HG02642 (cell line): Measurements from ENCODE around the gene RPTOR.

Source experiments
- ATAC-seq: cut with Tn5 transposase; IDR thresholded peaks from one replicate; pipeline ENCODE4 v1.9.1; 2021; ENCODE audit warnings: mild to moderate bottlenecking; ENCODE audit not compliant: unreplicated experiment, poor library complexity

Gene RPTOR

DNA sequence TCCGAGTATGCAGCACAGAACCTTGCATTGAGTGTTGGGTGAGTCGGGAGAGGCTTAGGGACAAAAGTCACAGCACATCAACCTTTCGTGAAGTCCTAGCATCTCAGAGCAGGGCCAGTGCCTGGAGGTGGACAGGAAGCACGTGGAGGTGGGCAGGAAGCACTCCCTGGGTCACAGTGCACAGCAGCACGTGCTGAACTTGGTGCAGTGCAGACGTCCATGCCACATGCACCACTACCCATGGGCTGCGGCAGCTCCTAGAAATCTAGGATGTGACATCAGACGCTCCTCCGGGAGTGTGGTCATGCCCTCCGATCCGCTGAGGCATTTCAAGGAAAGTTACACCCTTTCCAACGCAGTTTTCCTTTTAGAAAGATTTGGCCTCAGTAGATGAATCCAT, 363.6 kb downstream of the RPTOR start:
- no peak for ATAC-seq

DNA sequence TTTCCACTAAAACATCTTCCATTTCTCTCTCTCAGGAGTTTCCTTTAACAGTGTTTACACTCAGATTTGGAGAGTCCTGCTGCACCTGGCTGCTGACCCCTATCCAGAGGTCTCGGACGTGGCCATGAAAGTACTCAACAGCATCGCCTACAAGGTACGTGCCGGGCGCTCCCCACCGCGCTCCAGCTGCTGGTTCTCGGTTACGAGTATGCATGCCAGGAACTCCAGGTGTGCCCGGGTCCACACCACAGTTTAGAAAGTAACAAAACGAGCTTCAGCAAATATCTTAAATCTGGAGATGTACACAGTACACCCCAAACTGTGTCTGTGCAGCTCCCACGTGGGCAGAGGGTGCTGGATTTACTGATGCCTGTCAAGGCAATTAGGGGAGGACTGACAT, 364.1 kb downstream of the RPTOR start:
- ATAC-seq, result no peak

GRCh38 chr17:80909635-80910034, 365.0 kb downstream of the RPTOR start:
- no peak for ATAC-seq

DNA sequence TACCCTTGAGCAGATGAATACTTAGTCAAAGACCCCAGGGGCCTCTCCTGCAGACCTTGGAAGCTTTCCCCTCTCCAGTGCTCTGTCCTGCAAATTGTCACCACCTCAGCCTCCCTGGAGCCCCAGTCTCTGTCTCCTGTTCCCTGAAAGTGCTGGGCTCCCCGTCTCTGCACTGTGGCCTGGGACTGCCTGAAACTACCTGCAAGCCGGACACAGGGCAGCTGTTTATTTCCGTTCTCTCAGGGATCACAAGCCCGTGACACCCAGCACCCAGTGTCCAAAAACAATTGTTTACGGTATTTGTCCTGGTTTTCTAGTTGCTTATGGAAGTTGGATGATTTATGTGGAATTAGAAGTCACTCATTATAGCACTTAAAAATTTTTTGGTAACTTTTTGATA, 365.4 kb downstream of the RPTOR start:
- ATAC-seq, result no peak

GRCh38 chr17:80912476-80912875, 367.8 kb downstream of the RPTOR start:
- ATAC-seq, result no peak

- no peak for ATAC-seq
Measured at GRCh38 chr17:80913928-80914821, 369.5 kb downstream of the RPTOR start.

- no peak for ATAC-seq
Measured at GRCh38 chr17:80916246-80916645, 371.6 kb downstream of the RPTOR start.

DNA sequence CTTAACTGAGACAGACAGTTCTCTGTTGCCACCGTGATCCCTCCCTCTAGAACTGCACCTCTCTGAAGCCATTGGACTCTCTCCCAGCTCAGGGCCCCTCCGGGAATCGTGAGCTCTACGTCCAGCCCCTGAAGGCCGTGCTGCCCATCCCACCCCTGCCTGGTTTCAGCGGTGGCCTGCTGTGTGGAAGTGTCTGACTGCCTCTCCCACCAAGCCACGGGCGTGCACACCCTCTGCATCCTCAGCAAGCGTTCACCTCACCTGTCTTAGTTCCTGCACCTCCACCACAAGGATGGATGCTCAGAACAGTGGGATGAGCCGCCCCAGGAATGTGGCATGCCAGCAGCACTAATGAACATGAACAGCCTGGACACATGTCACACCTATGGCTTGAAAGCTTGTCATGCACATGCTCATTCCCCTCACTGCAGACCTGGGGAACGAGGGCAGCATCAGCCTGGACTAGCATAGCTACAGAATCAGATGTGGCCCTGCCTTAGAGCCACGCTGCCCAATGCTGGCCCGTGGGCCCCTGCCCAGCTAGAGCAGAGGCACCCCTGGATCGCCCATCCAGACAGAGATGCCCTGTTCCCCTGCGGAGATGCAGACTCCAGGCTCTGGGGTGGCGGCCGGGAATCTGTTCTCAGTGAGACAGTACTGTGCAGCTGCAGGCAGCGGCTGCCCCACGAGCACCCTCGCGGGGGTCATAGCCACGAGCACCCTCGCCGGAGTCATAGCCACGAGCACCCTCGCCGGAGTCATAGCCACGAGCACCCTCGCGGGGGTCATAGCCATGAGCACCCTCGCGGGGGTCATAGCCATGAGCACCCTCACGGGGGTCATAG, 373.3 kb downstream of the RPTOR start:
- ATAC-seq, result no peak

GRCh38 chr17:80918731-80919130, 374.1 kb downstream of the RPTOR start:
- no peak for ATAC-seq

GRCh38 chr17:80919331-80920311, 375.0 kb downstream of the RPTOR start:
- ATAC-seq, result no peak

DNA sequence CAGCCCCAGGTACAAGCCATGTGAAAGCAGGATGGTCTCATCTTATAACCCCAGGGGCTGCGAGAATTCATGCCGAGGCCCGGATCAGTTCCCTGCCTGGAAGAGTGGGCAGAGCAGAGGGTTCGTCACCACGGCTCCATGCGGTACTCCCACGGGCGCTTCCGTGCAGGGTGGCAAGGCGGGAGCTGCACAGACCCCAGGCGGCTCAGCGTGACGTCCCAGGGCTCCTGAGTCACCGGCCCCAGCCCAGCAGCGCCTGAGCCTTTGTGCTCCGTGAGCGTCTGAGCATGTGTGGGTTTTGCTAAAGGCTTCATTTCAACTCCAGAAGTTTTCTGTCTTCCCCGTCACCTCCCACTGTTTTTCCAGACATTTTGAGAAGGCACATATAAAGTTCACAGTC, 375.8 kb downstream of the RPTOR start:
- no peak for ATAC-seq

DNA sequence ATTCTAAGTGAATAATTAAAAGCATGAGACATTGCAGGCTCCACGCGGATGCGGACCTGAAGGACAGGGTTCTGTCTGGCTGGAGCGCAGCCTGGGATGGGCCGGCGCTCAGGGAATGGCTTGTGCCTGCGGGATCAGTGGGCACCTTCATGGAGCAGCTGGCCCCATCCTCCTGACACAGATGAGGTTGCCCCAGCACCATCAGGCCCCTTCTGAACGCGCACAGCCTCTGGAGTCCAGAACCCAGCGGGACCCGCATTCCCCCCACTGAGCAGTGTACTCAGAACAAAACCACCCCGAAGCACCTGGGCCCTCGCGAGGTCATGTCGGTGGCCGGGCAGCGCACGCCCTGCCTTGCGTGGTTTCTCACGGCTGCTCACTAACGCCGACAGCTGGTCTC, 376.5 kb downstream of the RPTOR start:
- no peak for ATAC-seq

DNA sequence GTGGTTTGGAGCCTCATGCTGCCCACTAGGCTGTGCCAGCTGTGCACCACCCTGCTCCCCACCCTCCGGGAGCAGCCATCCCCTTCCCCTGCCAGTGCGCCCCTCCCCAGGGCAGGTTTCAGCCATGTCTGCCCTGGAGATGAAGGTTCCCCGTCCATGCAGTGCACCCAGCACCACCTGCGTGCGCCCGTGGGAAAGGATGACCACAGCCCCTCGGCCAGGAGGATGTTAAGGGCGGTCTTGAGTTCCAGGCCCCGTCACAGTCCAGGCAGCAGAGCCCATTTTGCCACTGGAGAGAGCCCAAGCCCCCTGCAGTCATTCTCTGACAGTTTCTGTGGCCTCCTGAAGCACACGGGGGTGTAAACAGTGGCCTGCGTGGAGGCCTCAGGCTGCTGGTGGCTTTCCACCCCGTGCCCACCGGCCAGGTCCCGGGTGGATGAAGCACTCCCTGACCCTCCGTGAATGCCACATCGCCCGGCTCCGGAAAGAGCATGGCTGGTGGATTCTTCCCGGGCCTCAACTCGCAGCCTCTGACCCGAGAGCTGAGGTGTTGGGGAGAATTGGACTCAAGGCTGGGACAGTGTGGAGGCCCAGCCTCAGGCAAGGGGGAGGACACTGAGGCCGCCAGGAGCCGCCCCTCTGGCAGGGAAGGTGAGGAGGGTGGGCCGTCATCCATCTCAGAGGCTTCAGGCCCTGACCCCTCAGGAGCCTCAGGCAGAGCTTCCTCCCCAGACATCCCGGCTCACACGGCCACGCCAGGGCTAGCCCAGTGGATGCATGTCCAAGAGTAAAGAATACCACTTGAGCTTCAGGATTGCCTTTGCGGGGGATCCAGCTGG, 377.3 kb downstream of the RPTOR start:
- ATAC-seq, result no peak

DNA sequence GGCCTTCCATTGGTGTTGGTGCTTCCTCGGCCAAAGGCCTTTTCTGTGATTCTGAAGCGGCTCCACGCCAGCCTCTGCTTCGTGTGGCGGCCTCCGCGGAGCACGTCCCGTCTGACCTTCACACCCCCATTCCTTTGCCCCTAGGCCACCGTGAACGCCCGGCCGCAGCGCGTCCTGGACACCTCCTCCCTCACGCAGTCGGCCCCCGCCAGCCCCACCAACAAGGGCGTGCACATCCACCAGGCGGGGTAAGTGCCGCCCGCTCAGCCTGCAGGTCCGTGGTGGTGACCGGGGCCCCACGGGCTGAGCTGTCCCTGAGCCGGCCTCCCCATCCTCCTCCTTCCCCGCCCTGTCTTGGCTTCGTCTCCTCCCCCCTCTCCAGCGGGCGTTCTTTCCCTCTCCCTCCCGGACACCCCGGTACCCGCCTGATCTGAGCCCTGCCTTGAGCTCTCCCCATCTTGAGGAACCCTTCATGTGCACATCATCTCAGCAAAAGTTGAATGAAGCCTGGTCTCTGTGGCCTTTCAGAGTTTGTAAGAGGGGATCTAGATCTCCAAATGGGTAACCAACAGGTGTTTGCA, 378.0 kb downstream of the RPTOR start:
- no peak for ATAC-seq

- no peak for ATAC-seq
Measured at GRCh38 chr17:80923211-80924110, 378.8 kb downstream of the RPTOR start.

DNA sequence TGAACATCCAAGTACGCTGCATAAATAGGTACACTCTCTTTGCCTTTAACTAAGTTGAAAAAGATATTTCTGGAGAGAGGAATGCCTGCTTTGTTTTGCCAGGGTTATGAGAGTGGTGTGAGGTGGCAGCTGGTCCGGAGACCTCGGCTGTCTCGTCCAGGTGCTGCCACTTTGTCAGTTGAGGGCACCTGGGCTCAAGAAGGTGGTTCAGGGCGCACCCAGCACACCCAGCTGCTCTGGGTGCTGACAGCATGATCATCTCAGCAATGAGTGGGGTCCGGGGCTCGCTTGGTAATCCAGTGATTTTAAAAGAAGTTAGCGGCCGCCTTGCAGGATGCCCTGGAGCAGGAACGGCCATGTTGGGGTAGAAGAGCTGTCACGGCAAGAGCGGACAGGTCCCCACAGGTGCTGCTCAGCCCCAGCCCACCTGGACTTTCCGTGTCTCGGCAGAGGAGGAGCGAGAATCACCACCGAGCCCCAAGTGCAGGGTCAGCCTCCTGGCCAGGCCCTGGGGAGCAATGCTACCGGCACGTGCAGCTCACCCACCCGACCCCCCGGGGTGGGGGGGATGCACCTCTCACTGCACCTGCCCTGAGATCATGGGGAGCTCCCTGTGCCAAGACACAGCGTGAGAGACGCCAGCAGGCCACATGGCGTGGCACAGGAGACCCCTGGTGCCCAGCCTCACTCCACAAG, 379.6 kb downstream of the RPTOR start:
- ATAC-seq, result no peak

DNA sequence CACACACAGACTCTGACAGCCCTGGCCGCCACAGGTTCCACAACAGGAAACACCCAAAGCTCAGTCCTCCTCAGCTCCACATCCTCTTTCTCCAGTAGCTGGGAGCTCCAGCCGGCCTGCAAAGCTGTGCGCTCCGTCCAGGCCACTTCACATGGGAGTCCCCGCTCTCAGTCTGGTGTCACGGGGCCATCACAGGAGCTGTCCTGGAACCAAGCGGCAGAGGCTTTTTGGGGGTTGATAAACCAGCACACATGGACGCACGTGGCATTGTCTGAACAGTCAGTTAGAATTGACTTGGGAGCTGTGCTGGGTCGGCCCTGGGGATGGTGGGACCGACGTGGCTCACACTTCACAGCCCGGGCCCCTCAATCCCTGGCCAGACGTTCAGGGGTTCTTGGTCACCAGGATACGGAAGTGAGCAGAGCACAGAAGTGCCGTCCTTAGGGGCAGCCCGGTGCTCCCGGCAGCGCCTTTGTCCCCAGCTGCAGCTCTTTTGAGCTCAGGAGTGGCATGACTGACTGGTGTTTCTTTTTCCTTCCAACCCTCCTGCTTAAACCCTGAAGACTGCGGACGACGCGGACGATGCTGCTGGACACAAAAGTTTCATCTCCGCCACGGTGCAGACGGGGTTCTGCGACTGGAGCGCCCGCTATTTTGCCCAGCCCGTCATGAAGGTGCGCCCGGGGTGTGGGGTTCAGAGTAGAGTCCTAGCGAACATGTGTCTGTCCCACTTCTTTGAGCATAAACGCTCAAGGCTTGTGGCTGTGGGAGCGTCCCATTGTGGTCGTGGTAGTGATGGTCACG, 380.4 kb downstream of the RPTOR start:
- no peak for ATAC-seq
